ENCODE results near the gene LSS. TPM values are rescaled to one million over a fixed set of nuclear protein-coding genes. Genes with fewer than 3 reads are reported as not detected.

The LSS gene
- total and polyA plus RNA-seq, 2 of the 4 experiments (the other 2 are of a cell fraction), result 43.4 to 58.1 TPM

DNA sequence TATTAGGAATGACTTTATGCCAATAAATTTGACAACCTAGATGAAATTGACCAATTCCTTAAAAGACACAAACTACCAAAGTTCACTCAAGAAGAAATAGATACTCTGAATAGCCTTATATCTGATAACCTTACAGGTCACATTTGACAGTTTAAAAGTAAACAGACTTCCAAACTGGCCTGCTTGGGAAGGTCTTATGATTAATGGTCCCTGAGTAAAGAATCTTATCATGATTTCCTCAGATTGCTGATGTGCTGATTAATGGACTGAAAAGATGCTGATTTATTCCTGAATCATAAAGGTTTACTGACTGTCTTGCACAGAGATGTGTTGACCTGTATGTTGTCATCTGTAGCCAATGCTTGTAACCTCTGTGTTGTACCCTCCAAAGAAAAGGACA is 63.5 kb downstream of the LSS start:
- Histone ChIP-seq H4K20me1 (ENCODE audit: insufficient read depth, low read length) (no peaks in the 10 kb centered on the region), H3K14ac (replicated peaks; ENCODE audit: low read depth, low read length) (no peak overlapping the region), H3K27ac (ENCODE audit: insufficient read depth, low read length) (no peak overlapping the region), H3K18ac (ENCODE audit: low read depth, low read length) (no peak overlapping the region), H3K4me2 (ENCODE audit: low read depth, low read length) (no peak overlapping the region), H2BK15ac (ENCODE audit: low read depth, low read length) (no peak overlapping the region), H2AK9ac (replicated peaks; ENCODE audit: low read depth, low read length, poor library complexity) (no peak overlapping the region), H3K56ac (ENCODE audit: extremely low read depth, insufficient read depth, low read length) (no peak overlapping the region), H3K4me3 (ENCODE audit: insufficient read depth, low read depth, low read length) (no peak overlapping the region), H3K4ac (ENCODE audit: low read depth, low read length) (no peak overlapping the region), H3K4me1 (ENCODE audit: control insufficient read depth, insufficient read depth, low read length) (no peaks in the 10 kb centered on the region), H2AK5ac (ENCODE audit: low read depth, low read length) (no peak overlapping the region), H3K36me3 (ENCODE audit: control insufficient read depth, insufficient read depth, low read length) (peaks cover 5% of the 10 kb centered on the region), H3K9me3 (ENCODE audit: control insufficient read depth, insufficient read depth, low read length) (peaks cover 2% of the 10 kb centered on the region; the same call in 1 of the 2 replicates), H3K79me1 (ENCODE audit: low read depth in 1 of 2, low read length in 2 of 2) (no peaks in the 10 kb centered on the region), H4K5ac (ENCODE audit: low read depth, low read length) (no peak overlapping the region), H4K91ac (ENCODE audit: insufficient read depth, low read depth, low read length) (no peak overlapping the region), H3K23ac (ENCODE audit: low read depth, low read length) (no peak overlapping the region), H2BK5ac (ENCODE audit: low read depth, low read length, poor library complexity, severe bottlenecking) (no peak overlapping the region), H3K9ac (ENCODE audit: low read depth, low read length) (no peak overlapping the region), H2BK20ac (ENCODE audit: low read depth, low read length) (no peak overlapping the region), H4K8ac (ENCODE audit: low read depth in 2 of 2, low read length in 2 of 2) (no peak overlapping the region), H3K9me1 (ENCODE audit: insufficient read depth, low read length) (no peaks in the 10 kb centered on the region), H3K27me3 (ENCODE audit: control insufficient read depth, insufficient read depth, low read length) (no peaks in the 10 kb centered on the region), H2AFZ (replicated peaks; ENCODE audit: low read length, poor library complexity) (no peak overlapping the region), H2BK120ac (ENCODE audit: low read depth, low read length) (no peak overlapping the region)
- ATAC-seq (ENCODE audit: low read depth), result no peak
- BruUV-seq (replicated peaks), result no TSS peak
- POLR2A ChIA-PET (ENCODE audit: unreplicated experiment), result no interaction called here
- in situ Hi-C loops (cut with MboI; ENCODE audit: low sequenced_read_pairs), result no loop called here
- CTCF ChIA-PET, result no interaction called here
- intact Hi-C loops (cut with micrococcal nuclease), result no loop called here
- no peak for DNase-seq
- dilution Hi-C loops (cut with HindIII; ENCODE audit: low sequenced_read_pairs, unreplicated experiment), result no loop called here
- no peak for TF ChIP-seq CTCF (conservative IDR thresholded peaks at IDR 0.05; ENCODE audit: low read depth, low read length)
- no peak for TF ChIP-seq CEBPB (IDR thresholded peaks at IDR 0.05; ENCODE audit: low read depth, low read length)
- TF ChIP-seq MAZ (IDR thresholded peaks at IDR 0.05; ENCODE audit: borderline replicate concordance, low read depth, low read length), result no peak
- no peak for TF ChIP-seq RFX5 (IDR thresholded peaks at IDR 0.05; ENCODE audit: low read depth, low read length)
- no peak for TF ChIP-seq MXI1 (IDR thresholded peaks at IDR 0.05; ENCODE audit: borderline replicate concordance, low read depth, low read length)
- no peak for TF ChIP-seq RAD21 (IDR thresholded peaks at IDR 0.05; ENCODE audit: low read length)
- TF ChIP-seq NFE2L2 (IDR thresholded peaks at IDR 0.05; ENCODE audit: low read depth, low read length), result no peak
- TF ChIP-seq, protein P1, sequence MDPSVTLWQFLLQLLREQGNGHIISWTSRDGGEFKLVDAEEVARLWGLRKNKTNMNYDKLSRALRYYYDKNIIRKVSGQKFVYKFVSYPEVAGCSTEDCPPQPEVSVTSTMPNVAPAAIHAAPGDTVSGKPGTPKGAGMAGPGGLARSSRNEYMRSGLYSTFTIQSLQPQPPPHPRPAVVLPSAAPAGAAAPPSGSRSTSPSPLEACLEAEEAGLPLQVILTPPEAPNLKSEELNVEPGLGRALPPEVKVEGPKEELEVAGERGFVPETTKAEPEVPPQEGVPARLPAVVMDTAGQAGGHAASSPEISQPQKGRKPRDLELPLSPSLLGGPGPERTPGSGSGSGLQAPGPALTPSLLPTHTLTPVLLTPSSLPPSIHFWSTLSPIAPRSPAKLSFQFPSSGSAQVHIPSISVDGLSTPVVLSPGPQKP (IDR thresholded peaks at IDR 0.05; ENCODE audit: borderline replicate concordance, low read depth, low read length), result no peak
- no peak for TF ChIP-seq CHD1 (IDR thresholded peaks at IDR 0.05; ENCODE audit: low read depth, low read length)
- TF ChIP-seq POLR2A (IDR thresholded peaks at IDR 0.05; ENCODE audit: low read depth, low read length), result no peak
- no peak for TF ChIP-seq FOS (IDR thresholded peaks at IDR 0.05; ENCODE audit: low read depth, low read length)
- no peak for TF ChIP-seq RCOR1 (IDR thresholded peaks at IDR 0.05; ENCODE audit: insufficient replicate concordance, low read length)
